Mesendoderm (in vitro differentiated cells): ENCODE measurements around the gene SFMBT2. TPM values are rescaled to one million over a fixed set of nuclear protein-coding genes. Genes with fewer than 3 reads are reported as not detected.

ENCODE experiments used
- DNase-seq: peaks from one replicate; pipeline ENCODE4 v3.0.0; 2013
- H2AK5ac ChIP-seq: 2 replicates; pipeline ENCODE4 v1.6.1; 2013; ENCODE audit warnings: low read length, inconsistent platforms
- H2BK120ac ChIP-seq: 2 replicates; pipeline ENCODE4 v1.6.1; 2013; ENCODE audit warnings: low read depth, mild to moderate bottlenecking, low read length, moderate library complexity, mixed read lengths
- H2BK15ac ChIP-seq: replicated peaks from 2 replicates; pipeline ENCODE4 v1.6.1; 2013; ENCODE audit warnings: low read depth, mild to moderate bottlenecking, moderate library complexity
- H2BK5ac ChIP-seq: 2 replicates; pipeline ENCODE4 v1.6.1; 2013; ENCODE audit warnings: low read length, inconsistent platforms
- H3K18ac ChIP-seq: 2 replicates; pipeline ENCODE4 v1.6.1; 2013; ENCODE audit warnings: mild to moderate bottlenecking, low read length, mixed read lengths
- H3K23ac ChIP-seq: one replicate; pipeline ENCODE4 v1.6.1; 2013; ENCODE audit warnings: low read length
- H3K27ac ChIP-seq: 2 replicates; pipeline ENCODE4 v1.5.1; 2013; ENCODE audit warnings: low read depth, mild to moderate bottlenecking, inconsistent platforms, low read length, moderate library complexity
- H3K27me3 ChIP-seq: 2 replicates; pipeline ENCODE4 v1.6.1; 2013; ENCODE audit warnings: low read length, control low read depth, mild to moderate bottlenecking, inconsistent platforms; ENCODE audit not compliant: insufficient read depth, poor library complexity
- H3K36me3 ChIP-seq: 2 replicates; pipeline ENCODE4 v1.6.1; 2013; ENCODE audit warnings: low read length, inconsistent platforms; ENCODE audit not compliant: control insufficient read depth, insufficient read depth
- H3K4ac ChIP-seq: one replicate; pipeline ENCODE4 v1.6.1; 2013; ENCODE audit warnings: low read depth, mild to moderate bottlenecking, low read length, moderate library complexity
- H3K4me1 ChIP-seq: 2 replicates; pipeline ENCODE4 v1.6.1; 2013; ENCODE audit warnings: low read depth, low read length, inconsistent platforms; ENCODE audit not compliant: control insufficient read depth
- H3K4me2 ChIP-seq: 2 replicates; pipeline ENCODE4 v1.6.1; 2013; ENCODE audit warnings: low read length
- H3K4me3 ChIP-seq: 2 replicates; pipeline ENCODE4 v1.5.1; 2013; ENCODE audit warnings: mild to moderate bottlenecking, low read length
- H3K56ac ChIP-seq: one replicate; pipeline ENCODE4 v1.6.1; 2013; ENCODE audit warnings: low read length
- H3K79me1 ChIP-seq: 2 replicates; pipeline ENCODE4 v1.6.1; 2013; ENCODE audit warnings: low read length, inconsistent platforms
- H3K79me2 ChIP-seq: 2 replicates; pipeline ENCODE4 v1.6.1; 2013; ENCODE audit warnings: mild to moderate bottlenecking, low read length; ENCODE audit not compliant: control insufficient read depth, insufficient read depth
- H3K9ac ChIP-seq: 2 replicates; pipeline ENCODE4 v1.6.1; 2013; ENCODE audit warnings: low read length, inconsistent platforms
- H4K5ac ChIP-seq: one replicate; pipeline ENCODE4 v1.6.1; 2013; ENCODE audit warnings: low read length
- H4K8ac ChIP-seq: one replicate; pipeline ENCODE4 v1.6.1; 2013; ENCODE audit warnings: low read depth, mild to moderate bottlenecking, control low read depth, low read length, moderate library complexity
- WGBS: extraction: QIAGEN DNeasy Blood & Tissue Kit; methylation state at CpG from one replicate; pipeline ENCODE4 v1.1.7; 2013; ENCODE audit warnings: low lambda C conversion rate, missing lambda C conversion rate; ENCODE audit not compliant: insufficient coverage; ENCODE audit errors: extremely low coverage; 5-methylcytosine and 5-hydroxymethylcytosine counted together
- small RNA-seq: library from polyadenylated mRNA; stranded (forward); fragments of <200 nt; extraction: miRNeasy Mini kit (QIAGEN cat#:217004); gene quantifications from one replicate; pipeline ENCODE3, GENCODE V24; 2013; ENCODE audit not compliant: insufficient read depth

Gene SFMBT2

GRCh38 chr10:7111089-7111488 is 299.7 kb downstream of the SFMBT2 start:
- no peak overlapping the region for H4K5ac ChIP-seq
- no peak overlapping the region for H2BK15ac ChIP-seq
- H2BK120ac ChIP-seq: no peak overlapping the region
- no peak overlapping the region for H3K4ac ChIP-seq
- H3K27me3 ChIP-seq: no peaks in the 10 kb centered on the region
- no peak for DNase-seq
- no peak overlapping the region for H4K8ac ChIP-seq
- H3K36me3 ChIP-seq: no peaks in the 10 kb centered on the region
- H3K4me1 ChIP-seq: no peaks in the 10 kb centered on the region
- no peak overlapping the region for H2AK5ac ChIP-seq
- no peak overlapping the region for H2BK5ac ChIP-seq
- H3K79me2 ChIP-seq: no peaks in the 10 kb centered on the region
- H3K27ac ChIP-seq: no peak overlapping the region
- no peak overlapping the region for H3K56ac ChIP-seq
- no peak overlapping the region for H3K4me2 ChIP-seq
- no peak overlapping the region for H3K18ac ChIP-seq
- no peak overlapping the region for H3K4me3 ChIP-seq
- no peak overlapping the region for H3K23ac ChIP-seq
- H3K9ac ChIP-seq: no peak overlapping the region
- H3K79me1 ChIP-seq: no peaks in the 10 kb centered on the region
- WGBS: no CpG with 5 or more reads among the region's 3 CpGs

Small RNA genes within 50 kb of the gene (small RNA-seq; reads per million reads assigned to genes)
- not detected for gene AL590095.2
- gene COX6CP17: not detected
